Measurements from ENCODE around the gene TRMT1L. TPM values are rescaled to one million over a fixed set of nuclear protein-coding genes. Genes with fewer than 3 reads are reported as not detected.
A peak's percentile ranks its signal among the peaks of the same experiment; 100 is the strongest.

TRMT1L gene
- polyA plus RNA-seq, 3 donors, result 5.0 to 11.5 (median 7.4) TPM

DNA sequence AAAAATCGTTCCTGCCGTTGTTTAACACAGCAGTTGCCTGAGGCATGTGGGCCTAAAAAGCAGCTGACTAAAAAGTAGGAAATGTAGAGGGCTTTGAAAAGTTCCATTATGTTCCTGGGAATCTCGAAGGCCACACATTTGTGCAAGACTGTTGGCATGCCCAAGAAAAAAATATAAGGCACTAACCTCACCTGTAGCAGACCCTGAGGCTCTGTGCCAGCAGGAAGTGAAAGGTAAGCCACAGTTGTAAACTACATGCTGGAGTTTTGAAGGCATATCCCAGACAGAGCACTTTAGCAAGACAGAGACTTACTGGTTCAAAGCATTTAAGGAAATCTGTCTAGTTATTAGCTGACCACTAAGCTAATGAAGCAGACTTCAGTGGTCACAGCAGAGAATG lies 52.7 kb downstream of the TRMT1L start:
- no peak for DNase-seq
- no peak overlapping the region for H3K4me2 ChIP-seq (replicated peaks; ENCODE audit: extremely low read depth, low read length, poor library complexity, severe bottlenecking)
- no peak overlapping the region for H2AFZ ChIP-seq (ENCODE audit: insufficient read depth, low read depth, low read length, poor library complexity, severe bottlenecking)
- intact Hi-C loops (cut with micrococcal nuclease), result no loop called here
- H3K27me3 ChIP-seq (ENCODE audit: control insufficient read depth in 2 of 2, insufficient read depth in 2 of 2, low read length in 2 of 2), result no peaks in the 10 kb centered on the region
- Mint-ChIP-seq H3K36me3 (peaks cover 49% of the 10 kb centered on the region in 2 donors), H3K27ac (peak overlapping the region in 2 of 7 donors; percentile 45 to 46), H3K4me1 (no peaks in the 10 kb centered on the region), H3K4me3 (no peak overlapping the region), H3K27me3 (ENCODE audit: low read depth in 3 of 3) (peaks cover 0 to 3% (median 1%) of the 10 kb centered on the region in 3 donors), H3K9me3 (peaks cover 15 to 26% (median 22%) of the 10 kb centered on the region in 7 donors)
- no peak overlapping the region for H3K9ac ChIP-seq (ENCODE audit: insufficient read depth, low read length, poor library complexity, severe bottlenecking)
- peaks cover 35 to 55% of the 10 kb centered on the region in 2 donors for H3K36me3 ChIP-seq (replicated peaks in 1 of 2; ENCODE audit: control insufficient read depth in 1 of 2, insufficient read depth in 2 of 2, low read length in 2 of 2)
- no peaks in the 10 kb centered on the region for H3K79me2 ChIP-seq (ENCODE audit: insufficient read depth, low read length)
- no peak overlapping the region for H3K4me3 ChIP-seq (replicated peaks in 1 of 3; ENCODE audit: low read depth in 2 of 3, low read length in 3 of 3)
- peaks cover 13 to 14% of the 10 kb centered on the region in 2 donors for H3K9me3 ChIP-seq (replicated peaks in 1 of 2; ENCODE audit: control insufficient read depth in 1 of 2, insufficient read depth in 1 of 2, low read length in 2 of 2)
- no peaks in the 10 kb centered on the region for H3K4me1 ChIP-seq (ENCODE audit: control insufficient read depth in 1 of 2, insufficient read depth in 2 of 2, low read length in 2 of 2)
- TF ChIP-seq, protein P1, sequence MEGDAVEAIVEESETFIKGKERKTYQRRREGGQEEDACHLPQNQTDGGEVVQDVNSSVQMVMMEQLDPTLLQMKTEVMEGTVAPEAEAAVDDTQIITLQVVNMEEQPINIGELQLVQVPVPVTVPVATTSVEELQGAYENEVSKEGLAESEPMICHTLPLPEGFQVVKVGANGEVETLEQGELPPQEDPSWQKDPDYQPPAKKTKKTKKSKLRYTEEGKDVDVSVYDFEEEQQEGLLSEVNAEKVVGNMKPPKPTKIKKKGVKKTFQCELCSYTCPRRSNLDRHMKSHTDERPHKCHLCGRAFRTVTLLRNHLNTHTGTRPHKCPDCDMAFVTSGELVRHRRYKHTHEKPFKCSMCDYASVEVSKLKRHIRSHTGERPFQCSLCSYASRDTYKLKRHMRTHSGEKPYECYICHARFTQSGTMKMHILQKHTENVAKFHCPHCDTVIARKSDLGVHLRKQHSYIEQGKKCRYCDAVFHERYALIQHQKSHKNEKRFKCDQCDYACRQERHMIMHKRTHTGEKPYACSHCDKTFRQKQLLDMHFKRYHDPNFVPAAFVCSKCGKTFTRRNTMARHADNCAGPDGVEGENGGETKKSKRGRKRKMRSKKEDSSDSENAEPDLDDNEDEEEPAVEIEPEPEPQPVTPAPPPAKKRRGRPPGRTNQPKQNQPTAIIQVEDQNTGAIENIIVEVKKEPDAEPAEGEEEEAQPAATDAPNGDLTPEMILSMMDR (IDR thresholded peaks at IDR 0.05), result no peak
- WGBS (ENCODE audit: insufficient coverage), result 96% methylated on average over 3 of the region's 3 CpGs
- no peaks in the 10 kb centered on the region for H4K20me1 ChIP-seq (ENCODE audit: insufficient read depth, low read length)
- no peak overlapping the region for H3K27ac ChIP-seq (ENCODE audit: low read depth in 1 of 2, low read length in 2 of 2)

DNA sequence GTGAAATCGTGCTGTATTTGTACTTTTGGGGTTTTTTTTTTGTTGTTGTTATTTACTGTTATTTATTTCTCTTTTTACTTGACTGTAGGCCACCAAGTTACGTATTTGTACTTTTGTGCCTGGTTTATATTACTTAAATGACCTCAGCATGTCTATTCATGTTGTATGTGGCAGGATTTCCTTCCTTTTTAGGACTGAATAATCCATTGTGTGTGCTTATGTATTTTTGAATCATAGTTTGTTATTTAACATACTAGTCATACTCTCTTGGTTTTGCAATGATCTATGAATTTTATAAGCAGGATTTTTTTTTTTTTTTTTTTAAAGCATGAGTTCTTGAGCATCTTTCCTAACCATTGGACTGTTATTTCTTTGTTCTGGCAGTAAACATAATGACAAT lies 60.2 kb downstream of the TRMT1L start:
- no peaks in the 10 kb centered on the region for H3K79me2 ChIP-seq (ENCODE audit: insufficient read depth, low read length)
- no peaks in the 10 kb centered on the region for H3K9me3 Mint-ChIP-seq
- no peak overlapping the region for H3K27ac ChIP-seq (ENCODE audit: low read depth in 1 of 2, low read length in 2 of 2)
- no peaks in the 10 kb centered on the region for H3K4me1 Mint-ChIP-seq
- H3K36me3 ChIP-seq (replicated peaks in 1 of 2; ENCODE audit: control insufficient read depth in 1 of 2, insufficient read depth in 2 of 2, low read length in 2 of 2), result peaks cover 63 to 92% of the 10 kb centered on the region in 2 donors
- DNase-seq, result no peak
- H3K9me3 ChIP-seq (replicated peaks in 1 of 2; ENCODE audit: control insufficient read depth in 1 of 2, insufficient read depth in 1 of 2, low read length in 2 of 2), result no peaks in the 10 kb centered on the region
- TF ChIP-seq, protein P1 (IDR thresholded peaks at IDR 0.05), result no peak
- H3K27ac Mint-ChIP-seq, result no peak overlapping the region
- no peak overlapping the region for H3K4me2 ChIP-seq (replicated peaks; ENCODE audit: extremely low read depth, low read length, poor library complexity, severe bottlenecking)
- intact Hi-C loops (cut with micrococcal nuclease), result no loop called here
- H4K20me1 ChIP-seq (ENCODE audit: insufficient read depth, low read length), result no peaks in the 10 kb centered on the region
- H3K36me3 Mint-ChIP-seq, result peaks cover 72 to 85% of the 10 kb centered on the region in 2 donors
- no CpG with 5 or more reads among the region's 2 CpGs for WGBS (ENCODE audit: insufficient coverage)
- H3K9ac ChIP-seq (ENCODE audit: insufficient read depth, low read length, poor library complexity, severe bottlenecking), result no peak overlapping the region
- no peaks in the 10 kb centered on the region for H3K27me3 Mint-ChIP-seq (ENCODE audit: low read depth in 3 of 3)
- no peak overlapping the region for H3K4me3 Mint-ChIP-seq
- no peak overlapping the region for H3K4me3 ChIP-seq (replicated peaks in 1 of 3; ENCODE audit: low read depth in 2 of 3, low read length in 3 of 3)
- H3K4me1 ChIP-seq (ENCODE audit: control insufficient read depth in 1 of 2, insufficient read depth in 2 of 2, low read length in 2 of 2), result no peaks in the 10 kb centered on the region
- no peaks in the 10 kb centered on the region for H3K27me3 ChIP-seq (ENCODE audit: control insufficient read depth in 2 of 2, insufficient read depth in 2 of 2, low read length in 2 of 2)
- H2AFZ ChIP-seq (ENCODE audit: insufficient read depth, low read depth, low read length, poor library complexity, severe bottlenecking), result no peak overlapping the region

Measured in CD14-positive monocyte (primary cell).